ENCODE data around the gene DNAJC30.

DNA sequence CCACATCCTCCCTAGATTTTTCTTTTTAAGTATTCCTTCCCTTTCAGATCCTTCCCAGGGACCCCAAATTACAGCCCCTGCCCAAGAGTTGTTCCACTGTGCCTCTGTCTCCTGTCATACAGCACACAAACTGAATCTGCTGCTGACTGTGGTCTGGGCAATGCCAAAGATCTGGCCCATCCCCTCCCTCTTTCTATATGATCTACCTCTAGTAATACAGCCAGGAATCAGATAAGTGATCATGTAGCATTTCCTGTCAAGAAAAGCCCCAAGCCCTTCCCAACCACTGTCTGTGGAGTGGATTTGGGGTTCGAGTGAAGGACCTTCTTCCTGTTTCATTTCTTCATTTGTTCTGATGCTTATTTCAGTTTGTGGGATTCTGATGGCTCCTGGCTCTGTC lies 29.5 kb upstream of the DNAJC30 start:
- TF ChIP-seq, protein P1, sequence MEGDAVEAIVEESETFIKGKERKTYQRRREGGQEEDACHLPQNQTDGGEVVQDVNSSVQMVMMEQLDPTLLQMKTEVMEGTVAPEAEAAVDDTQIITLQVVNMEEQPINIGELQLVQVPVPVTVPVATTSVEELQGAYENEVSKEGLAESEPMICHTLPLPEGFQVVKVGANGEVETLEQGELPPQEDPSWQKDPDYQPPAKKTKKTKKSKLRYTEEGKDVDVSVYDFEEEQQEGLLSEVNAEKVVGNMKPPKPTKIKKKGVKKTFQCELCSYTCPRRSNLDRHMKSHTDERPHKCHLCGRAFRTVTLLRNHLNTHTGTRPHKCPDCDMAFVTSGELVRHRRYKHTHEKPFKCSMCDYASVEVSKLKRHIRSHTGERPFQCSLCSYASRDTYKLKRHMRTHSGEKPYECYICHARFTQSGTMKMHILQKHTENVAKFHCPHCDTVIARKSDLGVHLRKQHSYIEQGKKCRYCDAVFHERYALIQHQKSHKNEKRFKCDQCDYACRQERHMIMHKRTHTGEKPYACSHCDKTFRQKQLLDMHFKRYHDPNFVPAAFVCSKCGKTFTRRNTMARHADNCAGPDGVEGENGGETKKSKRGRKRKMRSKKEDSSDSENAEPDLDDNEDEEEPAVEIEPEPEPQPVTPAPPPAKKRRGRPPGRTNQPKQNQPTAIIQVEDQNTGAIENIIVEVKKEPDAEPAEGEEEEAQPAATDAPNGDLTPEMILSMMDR (conservative IDR thresholded peaks at IDR 0.05; ENCODE audit: low read length), result no peak
- TF ChIP-seq EZH2phosphoT487 (IDR thresholded peaks at IDR 0.05; ENCODE audit: borderline replicate concordance, low read depth, low read length), result no peak
